Panc1 (cell line): ENCODE data around the gene RPL23. TPM values are rescaled to one million over a fixed set of nuclear protein-coding genes. Genes with fewer than 3 reads are reported as not detected.

ENCODE experiments used
- ATAC-seq: fragments of 200-7000 bp; cut with Tn5 transposase; 2 replicates; pipeline ENCODE4 v1.9.1; 2020; ENCODE audit warnings: mild to moderate bottlenecking, moderate library complexity
- BruUV-seq: library from RNA; stranded (reverse); fragments of 400-500 nt; replicated peaks from 2 replicates; lab custom pipeline; 2021; lab: Mats Ljungman, UMichigan
- CTCF ChIA-PET: fragments of 300-600 bp; sonication (Branson Sonifier 250); formaldehyde crosslinking; loops from one replicate; lab custom pipeline; 2022; ENCODE audit warnings: antibody characterized with exemption; lab: Charles Lee
- POLR2A ChIA-PET: fragments of 300-600 bp; sonication (Branson Sonifier 250); formaldehyde crosslinking; loops from one replicate; lab custom pipeline; 2022; ENCODE audit warnings: antibody characterized with exemption; lab: Charles Lee
- DNase-seq: peaks from one replicate; pipeline ENCODE4 v3.0.0-alpha.2; 2010; ENCODE audit warnings: low read depth, low spot score
- H3K27ac ChIP-seq: 2 replicates; pipeline ENCODE4 v1.5.1; 2011; ENCODE audit warnings: mild to moderate bottlenecking, low read length, inconsistent platforms
- H3K27me3 ChIP-seq: fragments of 200-500 bp; sonication (Bioruptor generic); 2 replicates; pipeline ENCODE4 v1.6.0; 2014; ENCODE audit warnings: low read length, inconsistent platforms; ENCODE audit not compliant: control insufficient read depth, insufficient read depth
- H3K36me3 ChIP-seq: fragments of 200-500 bp; sonication (Bioruptor generic); 2 replicates; pipeline ENCODE4 v1.5.1; 2014; ENCODE audit warnings: inconsistent platforms, mild to moderate bottlenecking, low read length, moderate library complexity; ENCODE audit not compliant: control insufficient read depth, insufficient read depth
- H3K4me1 ChIP-seq: 2 replicates; pipeline ENCODE4 v1.5.1; 2011; ENCODE audit warnings: inconsistent platforms, mild to moderate bottlenecking, low read length, moderate library complexity; ENCODE audit not compliant: control insufficient read depth, insufficient read depth
- H3K4me3 ChIP-seq, 2 experiments: 2 replicates each; pipeline ENCODE4 v1.5.1; 2011 to 2012; ENCODE audit warnings: low read depth in 2 of 2, low read length in 2 of 2, mild to moderate bottlenecking in 2 of 2, inconsistent platforms in 1 of 2, moderate library complexity in 1 of 2
- H3K9me3 ChIP-seq: fragments of 200-500 bp; sonication (Bioruptor generic); 2 replicates; pipeline ENCODE4 v1.5.1; 2014; ENCODE audit warnings: low read depth, mild to moderate bottlenecking, inconsistent platforms, low read length, moderate library complexity; ENCODE audit not compliant: control insufficient read depth, insufficient read depth
- POLR2AphosphoS5 ChIP-seq: IDR thresholded peaks from 2 replicates; pipeline ENCODE4 v1.6.1; 2012; ENCODE audit warnings: mild to moderate bottlenecking, low read depth, low read length, moderate library complexity
- SIN3A ChIP-seq: IDR thresholded peaks from 2 replicates; pipeline ENCODE4 v1.6.1; 2012; ENCODE audit warnings: low read depth, mild to moderate bottlenecking, low read length, moderate library complexity, borderline replicate concordance; ENCODE audit not compliant: insufficient read depth
- TCF7L2 ChIP-seq: IDR thresholded peaks from 2 replicates; pipeline ENCODE4 v1.6.1; 2011; ENCODE audit warnings: mild to moderate bottlenecking, low read depth, low read length, inconsistent platforms
- in situ Hi-C: cut with HindIII; loops from 2 replicates; pipeline ENCODE4 v1.10.0; 2016; ENCODE audit warnings: low sequenced_read_pairs, low pct_unique_long_range_greater_than_20kb
- intact Hi-C: fragments of 100-400 bp; cut with micrococcal nuclease; formaldehyde crosslinking; loops from one replicate; pipeline ENCODE4 v1.10.0; 2022; ENCODE audit not compliant: unreplicated experiment
- total RNA-seq: library from RNA; stranded (reverse); gene quantifications from one replicate; pipeline ENCODE4 v1.2.1, GENCODE V29; 2021; ENCODE audit not compliant: unreplicated experiment
- TF ChIP-seq, protein P1 (sequence below): fragments of 450-650 bp; IDR thresholded peaks from 2 replicates; pipeline ENCODE4 v1.5.1; 2017; ENCODE audit warnings: mild to moderate bottlenecking
- TF ChIP-seq, protein P2 (sequence below), 2 experiments: IDR thresholded peaks; 2 replicates each; pipeline ENCODE4 v1.6.1; 2011 to 2012; ENCODE audit warnings: low read depth in 2 of 2, control low read depth in 1 of 2, low read length in 1 of 2, mild to moderate bottlenecking in 1 of 2, moderate library complexity in 1 of 2; ENCODE audit not compliant: insufficient read depth in 1 of 2

RPL23 gene
- total RNA-seq, 1 experiment from 2014 or later, result 649 TPM

DNA sequence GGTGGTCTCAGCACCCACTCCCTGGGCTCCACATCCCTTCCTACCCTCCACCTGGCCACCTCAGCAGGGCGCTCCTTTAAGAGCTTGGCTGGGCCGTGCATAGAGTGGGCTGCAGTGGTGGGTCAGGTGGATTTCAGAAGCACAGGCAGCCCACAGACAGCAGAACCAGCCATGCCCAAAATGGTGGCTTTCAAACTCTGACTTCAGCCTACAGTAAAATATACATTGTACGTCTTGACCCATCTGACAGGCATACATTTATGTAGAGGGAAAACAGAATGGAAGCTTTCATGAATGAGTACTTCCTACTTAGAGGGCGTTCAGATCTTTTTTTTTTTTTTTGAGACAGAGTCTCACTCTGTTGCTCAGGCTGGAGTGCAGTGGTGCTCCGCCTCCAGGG lies 45.9 kb upstream of the RPL23 start:
- Histone ChIP-seq H3K4me1 (peaks cover 27% of the 10 kb centered on the region), H3K9me3 (no peaks in the 10 kb centered on the region), H3K27me3 (no peaks in the 10 kb centered on the region), H3K4me3 (no peak overlapping the region), H3K36me3 (no peaks in the 10 kb centered on the region), H3K27ac (no peak overlapping the region)
- ATAC-seq (no peak), DNase-seq (no peak)
- TF ChIP-seq POLR2AphosphoS5 (no peak), TCF7L2 (no peak), SIN3A (no peak)
- TF ChIP-seq, protein P1, sequence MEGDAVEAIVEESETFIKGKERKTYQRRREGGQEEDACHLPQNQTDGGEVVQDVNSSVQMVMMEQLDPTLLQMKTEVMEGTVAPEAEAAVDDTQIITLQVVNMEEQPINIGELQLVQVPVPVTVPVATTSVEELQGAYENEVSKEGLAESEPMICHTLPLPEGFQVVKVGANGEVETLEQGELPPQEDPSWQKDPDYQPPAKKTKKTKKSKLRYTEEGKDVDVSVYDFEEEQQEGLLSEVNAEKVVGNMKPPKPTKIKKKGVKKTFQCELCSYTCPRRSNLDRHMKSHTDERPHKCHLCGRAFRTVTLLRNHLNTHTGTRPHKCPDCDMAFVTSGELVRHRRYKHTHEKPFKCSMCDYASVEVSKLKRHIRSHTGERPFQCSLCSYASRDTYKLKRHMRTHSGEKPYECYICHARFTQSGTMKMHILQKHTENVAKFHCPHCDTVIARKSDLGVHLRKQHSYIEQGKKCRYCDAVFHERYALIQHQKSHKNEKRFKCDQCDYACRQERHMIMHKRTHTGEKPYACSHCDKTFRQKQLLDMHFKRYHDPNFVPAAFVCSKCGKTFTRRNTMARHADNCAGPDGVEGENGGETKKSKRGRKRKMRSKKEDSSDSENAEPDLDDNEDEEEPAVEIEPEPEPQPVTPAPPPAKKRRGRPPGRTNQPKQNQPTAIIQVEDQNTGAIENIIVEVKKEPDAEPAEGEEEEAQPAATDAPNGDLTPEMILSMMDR, result no peak
- TF ChIP-seq, protein P2, sequence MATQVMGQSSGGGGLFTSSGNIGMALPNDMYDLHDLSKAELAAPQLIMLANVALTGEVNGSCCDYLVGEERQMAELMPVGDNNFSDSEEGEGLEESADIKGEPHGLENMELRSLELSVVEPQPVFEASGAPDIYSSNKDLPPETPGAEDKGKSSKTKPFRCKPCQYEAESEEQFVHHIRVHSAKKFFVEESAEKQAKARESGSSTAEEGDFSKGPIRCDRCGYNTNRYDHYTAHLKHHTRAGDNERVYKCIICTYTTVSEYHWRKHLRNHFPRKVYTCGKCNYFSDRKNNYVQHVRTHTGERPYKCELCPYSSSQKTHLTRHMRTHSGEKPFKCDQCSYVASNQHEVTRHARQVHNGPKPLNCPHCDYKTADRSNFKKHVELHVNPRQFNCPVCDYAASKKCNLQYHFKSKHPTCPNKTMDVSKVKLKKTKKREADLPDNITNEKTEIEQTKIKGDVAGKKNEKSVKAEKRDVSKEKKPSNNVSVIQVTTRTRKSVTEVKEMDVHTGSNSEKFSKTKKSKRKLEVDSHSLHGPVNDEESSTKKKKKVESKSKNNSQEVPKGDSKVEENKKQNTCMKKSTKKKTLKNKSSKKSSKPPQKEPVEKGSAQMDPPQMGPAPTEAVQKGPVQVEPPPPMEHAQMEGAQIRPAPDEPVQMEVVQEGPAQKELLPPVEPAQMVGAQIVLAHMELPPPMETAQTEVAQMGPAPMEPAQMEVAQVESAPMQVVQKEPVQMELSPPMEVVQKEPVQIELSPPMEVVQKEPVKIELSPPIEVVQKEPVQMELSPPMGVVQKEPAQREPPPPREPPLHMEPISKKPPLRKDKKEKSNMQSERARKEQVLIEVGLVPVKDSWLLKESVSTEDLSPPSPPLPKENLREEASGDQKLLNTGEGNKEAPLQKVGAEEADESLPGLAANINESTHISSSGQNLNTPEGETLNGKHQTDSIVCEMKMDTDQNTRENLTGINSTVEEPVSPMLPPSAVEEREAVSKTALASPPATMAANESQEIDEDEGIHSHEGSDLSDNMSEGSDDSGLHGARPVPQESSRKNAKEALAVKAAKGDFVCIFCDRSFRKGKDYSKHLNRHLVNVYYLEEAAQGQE (IDR thresholded peaks at IDR 0.05; ENCODE audit: insufficient read depth in 1 of 2, low read depth in 2 of 2, low read length in 1 of 2), result no peak
- BruUV-seq, result no TSS peak
- ChIA-PET POLR2A (no interaction called here), CTCF (interaction anchor here (0.5 kb wide), 1 partner anchor 68 kb away, joined by 3 read pairs; no protein-coding TSS in a partner anchor)
- in situ Hi-C loops (no loop called here), intact Hi-C loops (no loop called here)

DNA sequence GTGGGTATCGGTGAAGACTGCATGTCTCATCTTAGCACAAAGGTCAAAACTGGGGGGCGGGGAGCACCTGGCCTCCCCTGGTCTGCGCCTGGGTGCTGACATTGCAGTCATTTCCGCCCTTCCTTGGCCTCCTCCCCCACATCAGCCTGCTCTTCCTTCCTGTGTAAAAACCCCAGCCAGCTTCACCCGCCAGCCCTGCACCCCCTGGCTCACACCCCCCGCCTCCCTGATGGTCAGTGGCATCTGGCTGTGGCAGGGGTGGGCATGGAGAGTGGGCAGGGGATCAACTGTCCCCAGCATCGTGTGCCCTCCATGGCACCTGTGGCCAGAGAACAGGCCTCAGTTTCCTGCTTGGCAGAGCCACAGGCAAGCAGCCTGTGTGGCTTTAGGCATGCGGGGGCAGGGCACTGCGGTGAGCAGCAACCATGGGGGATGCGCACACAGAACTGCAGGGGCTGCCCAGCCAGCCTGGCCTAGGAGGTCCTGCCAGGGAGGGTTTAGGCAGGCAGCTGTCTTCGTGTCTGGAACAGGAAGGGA lies 45.4 kb upstream of the RPL23 start:
- Histone ChIP-seq H3K4me3 (no peak overlapping the region), H3K9me3 (no peaks in the 10 kb centered on the region), H3K27me3 (no peaks in the 10 kb centered on the region), H3K27ac (no peak overlapping the region), H3K4me1 (peaks cover 27% of the 10 kb centered on the region), H3K36me3 (no peaks in the 10 kb centered on the region)
- ChIA-PET CTCF (no interaction called here), POLR2A (no interaction called here)
- in situ Hi-C loops (no loop called here), intact Hi-C loops (no loop called here)
- no TSS peak for BruUV-seq
- ATAC-seq (no peak), DNase-seq (no peak)
- TF ChIP-seq POLR2AphosphoS5 (no peak), TCF7L2 (no peak), SIN3A (no peak)
- TF ChIP-seq, protein P2 (IDR thresholded peaks at IDR 0.05; ENCODE audit: insufficient read depth in 1 of 2, low read depth in 2 of 2, low read length in 1 of 2), result no peak
- TF ChIP-seq, protein P1, result no peak
